Measurements from ENCODE around the gene TNRC6B. TPM values are rescaled to one million over a fixed set of nuclear protein-coding genes. Genes with fewer than 3 reads are reported as not detected.

TNRC6B gene
- total RNA-seq, 1 experiment from 2014 or later: 50.4 TPM

DNA sequence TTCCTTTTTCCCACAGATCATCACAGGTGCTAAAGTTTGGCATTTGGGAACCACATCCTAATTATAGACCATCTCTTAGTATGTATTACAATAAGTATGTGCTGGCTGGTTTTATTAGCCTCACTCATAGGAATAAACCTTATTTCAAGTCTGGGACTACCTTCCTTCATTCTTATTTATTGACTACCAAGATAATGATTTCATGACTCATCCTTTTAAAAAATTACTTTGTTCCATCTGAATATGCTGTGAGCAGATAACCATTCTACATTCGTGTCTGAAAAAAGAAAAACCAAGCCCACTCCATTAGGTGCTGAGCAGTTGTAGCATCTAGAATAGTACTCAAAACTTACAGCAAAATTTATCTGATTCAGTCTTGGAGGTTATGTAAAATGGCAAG, 12.3 kb downstream of the TNRC6B start (continued):
- TF ChIP-seq, protein P1, sequence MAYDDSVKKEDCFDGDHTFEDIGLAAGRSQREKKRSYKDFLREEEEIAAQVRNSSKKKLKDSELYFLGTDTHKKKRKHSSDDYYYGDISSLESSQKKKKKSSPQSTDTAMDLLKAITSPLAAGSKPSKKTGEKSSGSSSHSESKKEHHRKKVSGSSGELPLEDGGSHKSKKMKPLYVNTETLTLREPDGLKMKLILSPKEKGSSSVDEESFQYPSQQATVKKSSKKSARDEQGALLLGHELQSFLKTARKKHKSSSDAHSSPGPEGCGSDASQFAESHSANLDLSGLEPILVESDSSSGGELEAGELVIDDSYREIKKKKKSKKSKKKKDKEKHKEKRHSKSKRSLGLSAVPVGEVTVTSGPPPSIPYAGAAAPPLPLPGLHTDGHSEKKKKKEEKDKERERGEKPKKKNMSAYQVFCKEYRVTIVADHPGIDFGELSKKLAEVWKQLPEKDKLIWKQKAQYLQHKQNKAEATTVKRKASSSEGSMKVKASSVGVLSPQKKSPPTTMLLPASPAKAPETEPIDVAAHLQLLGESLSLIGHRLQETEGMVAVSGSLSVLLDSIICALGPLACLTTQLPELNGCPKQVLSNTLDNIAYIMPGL (CRISPR knock-in tag; IDR thresholded peaks at IDR 0.05): no peak
- no peak for TF ChIP-seq ZMAT4 (CRISPR knock-in tag; IDR thresholded peaks at IDR 0.05)

DNA sequence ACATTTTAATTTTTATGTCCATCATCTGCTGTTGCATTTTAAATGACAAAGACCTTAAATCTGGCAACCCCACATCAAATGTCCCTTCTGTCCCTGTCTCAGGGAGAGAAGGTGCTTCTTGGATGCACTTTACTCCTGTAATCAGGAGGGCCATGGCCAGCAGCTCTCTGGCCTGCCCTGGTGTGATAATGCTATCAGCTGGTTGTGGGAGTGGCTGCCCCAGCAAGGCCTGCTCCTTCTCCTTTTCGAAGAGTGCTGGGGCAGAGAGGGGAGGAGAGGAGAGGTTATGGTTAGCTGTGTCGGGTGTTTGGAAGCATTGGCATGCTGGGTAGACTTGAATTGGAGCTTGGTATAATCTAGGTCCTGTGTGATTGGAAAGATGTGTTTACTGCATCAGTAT, 12.8 kb downstream of the TNRC6B start:
- Mint-ChIP-seq H3K4me3 (no peak overlapping the region), H3K9me3 (no peaks in the 10 kb centered on the region), H3K36me3 (no peaks in the 10 kb centered on the region; the same call in 1 of the 2 replicates), H3K4me1 (peaks cover 89% of the 10 kb centered on the region), H3K27ac (peak overlapping the region; percentile 86), H3K27me3 (ENCODE audit: low read depth) (no peaks in the 10 kb centered on the region)
- ATAC-seq (no peak), DNase-seq (ENCODE audit: low spot score) (no peak)
- ChIA-PET POLR2A (interaction anchor here (1.2 kb wide), 1 partner anchor 13 kb away, joined by 6 read pairs; the partner anchor contains the start of gene TNRC6B), CTCF (no interaction called here)
- no peak for TF ChIP-seq ATF2 (CRISPR knock-in tag; IDR thresholded peaks at IDR 0.05; ENCODE audit: borderline replicate concordance, low read depth)
- no peak for TF ChIP-seq RORB (CRISPR knock-in tag; IDR thresholded peaks at IDR 0.05)
- TF ChIP-seq JUN (CRISPR knock-in tag; IDR thresholded peaks at IDR 0.05): no peak
- no peak for TF ChIP-seq MYBL2 (CRISPR knock-in tag; IDR thresholded peaks at IDR 0.05)
- TF ChIP-seq MXD4 (CRISPR knock-in tag; IDR thresholded peaks at IDR 0.05; ENCODE audit: borderline replicate concordance): no peak
- TF ChIP-seq, protein P2, sequence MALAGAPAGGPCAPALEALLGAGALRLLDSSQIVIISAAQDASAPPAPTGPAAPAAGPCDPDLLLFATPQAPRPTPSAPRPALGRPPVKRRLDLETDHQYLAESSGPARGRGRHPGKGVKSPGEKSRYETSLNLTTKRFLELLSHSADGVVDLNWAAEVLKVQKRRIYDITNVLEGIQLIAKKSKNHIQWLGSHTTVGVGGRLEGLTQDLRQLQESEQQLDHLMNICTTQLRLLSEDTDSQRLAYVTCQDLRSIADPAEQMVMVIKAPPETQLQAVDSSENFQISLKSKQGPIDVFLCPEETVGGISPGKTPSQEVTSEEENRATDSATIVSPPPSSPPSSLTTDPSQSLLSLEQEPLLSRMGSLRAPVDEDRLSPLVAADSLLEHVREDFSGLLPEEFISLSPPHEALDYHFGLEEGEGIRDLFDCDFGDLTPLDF (CRISPR knock-in tag; IDR thresholded peaks at IDR 0.05): no peak
- no peak for TF ChIP-seq SP1 (CRISPR knock-in tag; conservative IDR thresholded peaks at IDR 0.05)
- no peak for TF ChIP-seq TP53 (CRISPR knock-in tag; IDR thresholded peaks at IDR 0.05)
- TF ChIP-seq, protein P1 (CRISPR knock-in tag; IDR thresholded peaks at IDR 0.05): no peak
- TF ChIP-seq NFATC4 (CRISPR knock-in tag; IDR thresholded peaks at IDR 0.05): no peak
- no peak for TF ChIP-seq ZNF121 (CRISPR knock-in tag; IDR thresholded peaks at IDR 0.05)
- no peak for TF ChIP-seq IRF2 (CRISPR knock-in tag; IDR thresholded peaks at IDR 0.05; ENCODE audit: borderline replicate concordance, low read depth)
- no peak for TF ChIP-seq PRDM15 (CRISPR knock-in tag; IDR thresholded peaks at IDR 0.05)
- TF ChIP-seq NFYB (CRISPR knock-in tag; conservative IDR thresholded peaks at IDR 0.05; ENCODE audit: low read depth): no peak
- TF ChIP-seq ZNF263 (CRISPR knock-in tag; IDR thresholded peaks at IDR 0.05; ENCODE audit: low read depth): no peak
